HG03039 (cell line): ENCODE data around the gene VRK2.
"Not testable (repeated sequence)": the region's sequence is repeated elsewhere in the genome, so short reads cannot be mapped to it uniquely, and the experiment has no call there.

Source experiments
- ATAC-seq: cut with Tn5 transposase; IDR thresholded peaks from one replicate; pipeline ENCODE4 v1.9.1; 2021; ENCODE audit warnings: mild to moderate bottlenecking, moderate library complexity; ENCODE audit not compliant: unreplicated experiment

VRK2 gene

DNA sequence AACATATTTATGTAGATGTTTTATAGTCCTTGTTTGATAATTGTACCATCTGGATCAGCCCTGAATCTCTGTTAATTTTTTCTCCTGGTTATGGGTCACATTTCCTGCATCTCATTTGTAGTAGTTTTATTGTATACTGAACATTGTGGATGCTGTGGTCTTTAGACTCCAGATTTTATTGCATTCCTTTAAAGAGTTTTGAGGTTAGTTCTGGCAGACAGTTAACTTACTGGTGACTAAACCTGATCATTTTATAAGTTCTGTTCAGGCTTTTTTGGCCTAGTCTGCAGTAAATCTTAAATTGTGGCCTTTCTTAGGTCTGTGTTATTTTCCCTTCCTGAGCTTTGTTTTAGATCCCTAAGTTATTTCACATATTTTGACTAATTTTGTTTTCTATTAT is 110.2 kb downstream of the VRK2 start:
- no peak for ATAC-seq

DNA sequence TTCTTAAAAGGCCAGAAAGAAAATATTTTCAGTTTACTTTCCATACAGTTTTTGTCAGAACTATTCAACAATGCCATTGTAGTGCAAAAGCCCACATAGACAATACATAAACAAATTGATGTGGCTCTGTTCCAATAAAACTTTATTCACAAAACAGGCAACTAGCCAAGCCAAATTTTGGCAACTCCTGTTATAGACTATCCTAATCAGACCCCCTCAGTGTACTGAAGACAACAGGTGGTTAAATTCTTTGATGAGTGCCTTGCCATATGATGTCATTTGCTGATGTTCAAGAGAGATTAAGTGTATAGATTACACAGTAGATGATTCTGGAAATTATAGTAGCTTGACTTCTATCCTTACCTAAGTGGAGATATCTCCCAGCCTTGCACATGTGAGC is 111.1 kb downstream of the VRK2 start:
- ATAC-seq, result no peak

DNA sequence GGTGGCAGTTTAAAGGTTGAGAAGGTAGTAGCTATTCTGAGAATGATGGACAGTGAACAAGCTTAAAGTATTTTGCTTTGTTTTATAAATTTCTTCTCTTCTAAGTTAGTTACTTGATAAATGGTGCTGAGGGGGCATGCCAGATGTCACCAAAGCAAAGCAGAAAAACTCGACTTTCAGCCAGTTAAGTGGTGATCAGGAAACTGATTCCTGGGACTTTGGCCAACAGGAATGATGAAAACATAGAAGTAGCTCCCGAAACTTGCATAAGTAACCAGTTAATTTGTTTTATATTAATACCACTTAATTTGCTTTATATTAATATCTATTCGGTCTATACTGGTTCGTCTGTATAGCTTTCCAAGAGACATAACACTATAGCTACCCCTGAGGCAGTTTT is 111.9 kb downstream of the VRK2 start:
- no peak for ATAC-seq

DNA sequence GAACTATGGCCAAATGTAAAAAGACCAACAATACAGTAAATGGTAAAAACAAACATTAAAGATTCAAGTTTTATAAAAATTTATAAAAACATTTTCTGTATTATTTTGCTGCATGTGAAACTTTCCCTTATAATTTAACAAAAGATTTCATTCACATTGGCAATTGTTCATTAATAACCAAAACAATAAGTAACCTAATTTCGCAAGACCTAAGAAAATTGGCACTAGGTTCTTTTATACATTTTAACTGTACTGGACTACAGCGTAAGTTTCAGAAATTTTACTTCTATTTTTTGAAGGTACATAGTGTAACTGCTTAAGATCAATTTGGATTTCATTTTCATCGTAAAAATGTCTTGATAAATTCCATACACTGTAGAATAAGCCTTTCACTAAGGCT is 117.3 kb downstream of the VRK2 start:
- no peak for ATAC-seq

DNA sequence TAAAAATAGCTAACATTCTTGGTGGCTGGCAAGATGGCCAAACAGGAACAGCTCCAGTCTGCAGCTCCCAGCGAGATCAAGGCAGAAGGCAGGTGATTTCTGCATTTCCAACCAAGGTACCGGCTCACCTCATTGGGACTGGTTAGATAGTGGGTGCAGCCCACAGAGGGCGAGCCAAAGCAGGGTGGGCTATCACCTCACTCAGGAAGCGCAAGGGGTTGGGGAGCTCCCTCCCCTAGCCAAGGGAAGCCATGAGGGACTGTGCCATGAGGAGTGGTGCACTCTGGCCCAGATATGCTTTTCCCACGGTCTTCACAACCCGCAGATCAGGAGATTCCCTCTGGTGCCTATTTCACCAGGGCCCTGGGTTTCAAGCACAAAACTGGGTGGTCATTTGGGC is 121.5 kb downstream of the VRK2 start:
- ATAC-seq, result not testable (repeated sequence)

DNA sequence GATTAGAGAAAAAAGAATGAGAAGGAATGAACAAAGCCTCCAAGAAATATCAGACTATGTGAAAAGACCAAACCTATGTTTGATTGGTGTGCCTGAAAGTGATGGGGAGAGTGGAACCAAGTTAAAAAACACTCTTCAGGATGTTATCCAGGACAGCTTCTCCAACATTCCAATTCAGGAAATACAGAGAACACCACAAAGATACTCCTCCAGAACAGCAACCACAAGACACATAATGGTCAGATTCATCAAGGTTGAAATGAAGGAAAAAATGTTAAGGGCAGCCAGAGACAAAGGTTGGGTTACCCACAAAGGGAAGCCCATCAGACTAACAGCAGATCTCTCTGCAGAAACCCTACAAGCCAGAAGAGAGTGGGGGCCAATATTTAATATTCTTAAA is 123.2 kb downstream of the VRK2 start:
- ATAC-seq, result not testable (repeated sequence)

DNA sequence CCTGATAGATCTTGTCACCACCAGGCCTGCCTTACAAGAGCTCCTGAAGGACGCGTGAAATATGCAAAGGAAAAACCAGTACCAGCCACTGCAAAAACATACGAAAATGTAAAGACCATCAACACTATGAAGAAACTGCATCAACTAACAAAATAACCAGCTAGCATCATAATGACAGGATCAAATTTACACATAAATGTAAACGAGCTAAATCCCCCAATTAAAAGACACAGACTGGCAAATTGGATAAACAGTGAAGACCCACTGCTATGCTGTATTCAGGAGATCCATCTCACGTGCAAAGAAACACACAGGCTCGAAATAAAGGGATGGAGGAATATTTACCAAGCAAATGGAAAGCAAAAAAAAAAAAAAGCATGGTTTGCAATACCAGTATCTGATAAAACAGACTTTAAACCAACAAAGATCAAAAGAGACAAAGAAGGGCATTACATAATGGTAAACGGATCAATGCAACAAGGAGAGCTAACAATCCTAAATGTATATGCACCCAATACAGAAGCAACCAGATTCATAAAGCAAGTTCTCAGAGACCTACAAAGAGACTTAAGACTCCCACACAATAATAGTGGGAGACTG is 123.8 kb downstream of the VRK2 start:
- ATAC-seq, result not testable (repeated sequence)

DNA sequence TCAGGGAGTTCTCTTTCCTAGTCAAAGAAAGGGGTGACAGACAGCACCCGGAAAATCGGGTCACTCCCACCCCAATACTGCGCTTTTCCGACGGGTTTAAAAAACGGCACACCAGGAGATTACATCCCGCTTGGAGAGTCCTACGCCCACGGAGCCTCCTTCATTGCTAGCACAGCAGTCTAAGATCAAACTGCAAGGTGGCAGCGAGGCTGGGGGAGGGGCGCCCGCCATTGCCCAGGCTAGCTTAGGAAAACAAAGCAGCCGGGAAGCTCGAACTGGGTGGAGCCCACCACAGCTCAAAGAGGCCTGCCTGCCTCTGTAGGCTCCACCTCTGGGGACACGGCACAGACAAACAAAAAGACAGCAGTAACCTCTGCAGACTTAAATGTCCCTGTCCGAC is 125.2 kb downstream of the VRK2 start:
- ATAC-seq, result not testable (repeated sequence)

DNA sequence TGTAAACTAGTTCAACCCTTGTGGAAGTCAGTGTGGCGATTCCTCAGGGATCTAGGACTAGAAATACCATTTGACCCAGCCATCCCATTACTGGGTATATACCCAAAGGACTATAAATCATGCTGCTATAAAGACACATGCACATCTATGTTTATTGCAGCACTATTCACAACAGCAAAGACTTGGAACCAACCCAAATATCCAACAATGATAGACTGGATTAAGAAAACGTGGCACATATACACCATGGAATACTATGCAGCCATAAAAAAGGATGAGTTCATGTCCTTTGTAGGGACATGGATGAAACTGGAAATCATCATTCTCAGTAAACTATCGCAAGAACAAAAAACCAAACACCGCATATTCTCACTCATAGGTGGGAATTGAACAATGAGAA is 130.6 kb downstream of the VRK2 start:
- not testable (repeated sequence) for ATAC-seq

DNA sequence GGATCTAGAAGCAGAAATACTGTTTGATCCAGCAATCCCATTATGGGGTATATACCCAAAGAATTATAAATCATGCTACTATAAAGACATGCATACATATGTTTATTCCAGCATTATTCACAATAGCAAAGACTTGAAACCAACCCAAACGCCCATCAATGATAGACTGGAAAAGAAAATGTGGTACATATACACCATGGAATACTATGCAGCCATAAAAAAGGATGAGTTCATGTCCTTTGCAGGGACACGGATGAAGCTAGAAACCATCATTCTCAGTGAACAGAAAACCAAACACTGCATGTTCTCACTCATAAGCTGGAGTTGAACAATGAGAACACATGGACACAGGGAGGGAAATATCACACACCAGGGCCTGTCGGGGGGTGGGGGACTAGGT is 133.6 kb downstream of the VRK2 start:
- ATAC-seq, result not testable (repeated sequence)

DNA sequence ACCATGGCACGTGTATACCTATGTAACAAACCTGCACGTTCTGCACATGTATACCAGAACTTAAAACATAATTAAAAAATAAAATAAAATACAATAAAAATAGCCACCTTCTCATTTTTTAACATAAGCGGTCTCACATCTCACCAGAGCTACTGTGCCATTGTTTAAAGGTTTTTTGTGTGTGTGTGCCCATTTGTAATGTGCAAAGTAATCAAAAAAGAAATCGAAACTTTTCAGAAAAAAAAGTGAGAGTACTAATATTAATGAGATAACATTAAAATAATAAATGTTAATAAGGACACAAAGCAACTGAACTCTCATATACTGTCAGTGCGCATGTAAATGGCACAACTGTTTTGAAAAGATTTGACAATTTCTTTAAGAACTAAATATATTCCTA is 134.0 kb downstream of the VRK2 start:
- ATAC-seq, result no peak

DNA sequence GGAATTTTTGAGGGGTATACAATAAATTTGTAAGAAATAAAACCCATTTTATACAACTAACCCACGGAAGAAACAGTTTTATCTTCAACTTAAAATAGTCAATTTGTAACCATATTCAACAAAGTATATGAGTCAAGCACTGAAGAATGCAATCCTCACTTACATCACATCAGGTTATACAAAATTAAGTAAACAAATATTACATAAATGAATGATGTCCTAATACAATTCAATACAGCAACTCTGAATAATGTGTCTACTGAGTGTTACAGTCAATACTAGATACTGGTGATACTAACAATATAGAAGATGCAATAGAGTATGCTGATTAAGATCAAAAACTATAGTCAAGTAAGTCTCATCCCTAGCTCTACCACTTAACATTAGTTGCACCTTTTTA is 135.9 kb downstream of the VRK2 start:
- no peak for ATAC-seq

DNA sequence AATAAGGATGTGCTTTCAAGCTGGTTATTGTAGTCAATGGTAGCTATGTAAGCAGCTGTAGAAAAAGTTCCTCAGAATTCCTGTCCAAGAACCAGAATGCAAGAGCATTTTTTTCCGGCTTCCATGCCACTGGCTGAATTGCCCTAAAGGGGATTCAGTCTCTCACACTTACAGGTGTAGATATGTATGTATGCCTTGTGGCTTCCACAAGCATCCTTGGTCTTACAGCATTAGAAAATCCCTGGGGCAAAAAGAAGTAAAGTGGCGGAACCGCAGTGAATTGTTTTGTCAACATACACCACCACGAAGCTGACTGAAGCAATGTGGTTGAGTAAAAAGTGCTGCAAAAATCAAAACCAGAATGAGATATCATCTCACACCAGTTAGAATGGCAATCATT is 139.9 kb downstream of the VRK2 start:
- ATAC-seq, result no peak

DNA sequence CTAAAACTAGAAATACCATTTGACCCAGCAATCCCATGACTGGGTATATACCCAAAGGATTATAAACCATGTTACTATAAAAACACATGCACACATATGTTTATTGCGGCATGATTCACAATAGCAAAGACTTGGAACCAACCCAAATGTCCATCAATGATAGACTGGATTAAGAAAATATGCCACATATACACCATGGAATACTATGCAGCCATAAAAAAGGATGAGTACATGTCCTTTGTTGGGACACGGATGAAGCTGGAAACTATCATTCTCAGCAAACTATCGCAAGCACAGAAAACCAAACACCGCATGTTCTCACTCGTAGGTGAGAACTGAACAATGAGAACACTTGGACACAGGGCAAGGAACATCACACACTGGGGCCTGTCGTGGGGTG is 140.4 kb downstream of the VRK2 start:
- ATAC-seq, result not testable (repeated sequence)

DNA sequence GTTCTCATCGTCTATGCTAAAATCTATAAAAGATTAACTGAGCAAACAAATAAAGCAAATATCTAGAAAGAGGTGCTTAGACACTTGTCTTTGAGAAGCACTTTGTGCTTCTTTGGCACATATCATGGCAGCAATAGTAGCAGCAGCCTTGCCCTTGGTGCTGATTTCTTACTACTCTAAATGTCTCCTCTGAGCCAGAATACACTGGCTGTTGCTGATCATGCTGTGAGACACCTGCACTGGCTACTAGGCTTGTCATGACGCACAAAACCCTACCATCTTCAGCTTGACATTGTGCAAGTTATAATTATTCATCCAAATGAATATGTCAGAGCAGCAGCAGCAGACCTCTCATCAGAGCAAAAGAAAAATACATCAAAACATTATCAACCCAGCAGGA is 147.9 kb downstream of the VRK2 start:
- ATAC-seq, result no peak

DNA sequence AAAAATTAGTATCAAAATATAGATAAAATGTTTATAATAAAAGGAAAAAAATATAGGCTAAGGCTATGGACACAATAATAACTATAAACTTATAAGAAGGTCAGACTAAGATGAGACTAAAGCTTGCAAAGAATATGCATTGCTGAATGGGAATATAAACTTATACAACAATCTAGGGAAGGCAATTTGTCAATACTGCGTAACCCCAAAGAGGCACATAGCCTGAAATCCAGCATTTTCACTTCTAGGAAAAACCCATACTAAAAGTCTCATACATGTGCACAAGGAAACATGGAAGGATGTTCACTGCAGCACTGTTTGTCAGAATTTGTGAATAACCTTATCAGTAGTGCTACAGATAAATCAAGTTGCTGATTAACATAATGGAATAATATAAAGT is 149.1 kb downstream of the VRK2 start:
- no peak for ATAC-seq

DNA sequence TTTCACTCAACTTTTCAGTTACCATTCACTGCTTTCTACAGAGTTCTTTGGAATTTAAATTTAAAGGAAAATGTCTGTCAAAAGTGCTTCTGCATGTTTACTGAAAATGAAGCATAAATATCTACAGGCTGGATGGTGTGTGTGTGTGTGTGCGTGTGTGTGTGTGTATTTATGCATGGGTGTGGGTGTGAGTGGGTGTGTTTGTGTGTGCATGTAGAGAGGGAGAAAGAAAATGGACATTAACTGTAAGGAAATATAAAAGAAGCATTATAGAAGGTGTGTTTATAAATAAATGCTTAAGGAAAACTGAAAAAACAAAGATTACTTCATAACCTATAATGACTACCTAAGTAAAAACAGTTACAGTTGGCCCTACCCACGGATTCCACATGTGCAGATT is 151.3 kb downstream of the VRK2 start:
- no peak for ATAC-seq

DNA sequence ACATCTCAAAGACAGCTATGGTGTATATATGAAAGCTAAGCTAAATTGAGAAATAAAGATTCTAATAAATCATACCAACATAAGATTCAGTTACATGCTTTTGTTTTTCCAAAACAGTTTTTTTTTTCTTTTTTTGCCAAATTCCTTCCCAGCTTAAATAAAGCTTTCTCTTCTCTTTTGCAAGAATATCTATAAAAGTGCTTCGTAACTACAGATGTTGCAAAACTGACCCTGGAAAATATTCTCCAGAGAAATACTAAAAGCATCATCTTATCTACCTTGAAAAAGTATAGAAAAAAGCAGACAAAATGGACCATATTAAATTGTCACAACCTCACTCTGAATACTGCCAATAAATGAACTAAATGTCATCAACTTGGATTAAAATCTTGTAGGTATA is 155.8 kb downstream of the VRK2 start:
- no peak for ATAC-seq

DNA sequence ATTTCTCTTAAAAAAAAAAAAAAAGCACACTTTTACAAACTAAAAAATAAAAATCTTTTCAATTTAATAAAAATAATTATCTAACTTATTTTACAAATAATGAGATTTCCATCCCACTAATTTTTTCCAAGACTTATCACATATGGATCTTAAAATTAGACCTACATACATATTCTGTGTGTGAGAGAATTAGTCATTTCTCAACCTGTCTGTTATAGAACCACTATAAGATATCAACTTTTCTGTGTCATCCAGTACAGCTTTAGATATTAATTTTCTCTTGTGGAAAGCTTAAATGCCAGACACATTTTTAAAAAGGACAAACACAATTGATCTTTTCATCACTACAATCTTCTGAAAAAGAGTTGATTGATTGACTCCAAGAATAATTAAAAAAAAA is 156.4 kb downstream of the VRK2 start:
- ATAC-seq, result no peak

DNA sequence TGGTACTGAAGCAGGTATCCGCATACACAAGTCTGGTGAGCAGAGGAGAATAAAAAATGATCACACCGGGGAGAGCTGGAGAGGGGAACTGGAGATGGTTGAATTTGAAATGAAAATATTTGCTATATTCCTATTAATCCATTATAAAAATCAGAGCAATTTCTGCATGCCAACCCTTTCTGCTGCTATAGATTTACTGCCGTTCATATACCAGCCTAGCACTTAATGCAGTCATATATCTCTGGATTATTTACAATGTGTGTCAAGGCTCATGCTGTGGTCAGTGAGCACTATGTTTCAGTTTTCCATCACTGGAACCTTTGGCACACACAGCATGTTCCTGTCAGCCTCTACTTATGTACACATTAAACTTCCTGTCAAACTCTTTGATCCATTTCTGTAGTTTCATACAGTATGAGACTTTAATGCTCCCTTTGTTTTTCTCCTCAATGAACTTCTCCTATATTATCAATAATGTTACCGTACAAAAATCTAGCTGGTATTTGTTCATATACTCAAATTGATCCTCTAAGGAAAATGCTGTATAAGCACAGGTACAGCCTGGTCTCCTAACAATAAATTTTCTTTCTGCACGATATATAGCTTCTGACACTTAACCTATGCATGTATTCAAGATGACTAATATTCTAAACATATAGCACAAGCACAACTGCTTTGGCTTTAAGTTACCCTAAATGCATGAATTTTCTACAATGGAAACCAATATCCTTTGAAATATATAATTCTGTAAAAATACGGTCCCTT is 157.8 kb downstream of the VRK2 start:
- ATAC-seq, result no peak

DNA sequence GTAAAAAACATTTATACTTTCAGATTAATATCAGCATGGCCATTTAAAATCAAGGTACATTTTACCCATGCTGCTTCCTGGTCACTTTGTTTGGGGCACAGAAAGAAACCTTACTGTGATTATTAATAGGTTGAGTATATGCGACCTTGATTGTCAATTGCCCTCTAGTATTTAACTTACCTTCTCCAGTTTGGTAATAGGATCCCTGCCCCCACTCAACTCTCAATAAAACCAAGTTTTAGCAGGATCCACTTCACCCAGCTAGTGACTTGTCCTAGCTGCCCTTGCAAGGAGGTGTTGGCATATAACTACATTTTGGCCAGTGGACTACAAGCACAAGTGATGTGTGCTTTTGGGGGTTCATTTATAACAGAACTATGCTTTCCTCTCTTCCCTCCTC is 160.2 kb downstream of the VRK2 start:
- ATAC-seq, result no peak

DNA sequence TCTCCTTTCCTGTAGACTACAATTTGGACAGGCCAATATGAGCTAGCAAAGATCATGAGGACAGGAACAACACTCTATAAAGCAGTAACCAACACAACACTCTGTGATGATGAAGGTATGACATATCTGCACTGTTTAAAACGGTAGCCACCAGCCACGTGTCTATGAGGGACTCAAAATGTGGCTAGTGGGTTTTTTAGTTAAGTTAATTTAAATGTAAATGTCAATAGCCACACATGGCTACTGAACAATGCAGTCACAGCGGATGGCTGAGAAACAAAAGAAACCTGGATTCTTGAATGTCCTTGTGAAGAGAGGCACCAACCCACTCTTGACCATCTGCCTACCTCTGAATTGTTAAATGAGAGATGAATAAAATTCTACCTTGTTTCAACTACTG is 160.6 kb downstream of the VRK2 start:
- ATAC-seq, result no peak
